HK-2 (cell line): ENCODE measurements around the gene PGBD1.
"Not testable (repeated sequence)": the region's sequence is repeated elsewhere in the genome, so short reads cannot be mapped to it uniquely, and the experiment has no call there.

Experiments
- DNase-seq: peaks from one replicate; pipeline ENCODE4 v3.0.0-alpha.2; 2018; ENCODE audit not compliant: unreplicated experiment

The PGBD1 gene

GRCh38 chr6:28269492-28269891 lies 11.9 kb upstream of the PGBD1 start:
- DNase-seq: no peak

DNA sequence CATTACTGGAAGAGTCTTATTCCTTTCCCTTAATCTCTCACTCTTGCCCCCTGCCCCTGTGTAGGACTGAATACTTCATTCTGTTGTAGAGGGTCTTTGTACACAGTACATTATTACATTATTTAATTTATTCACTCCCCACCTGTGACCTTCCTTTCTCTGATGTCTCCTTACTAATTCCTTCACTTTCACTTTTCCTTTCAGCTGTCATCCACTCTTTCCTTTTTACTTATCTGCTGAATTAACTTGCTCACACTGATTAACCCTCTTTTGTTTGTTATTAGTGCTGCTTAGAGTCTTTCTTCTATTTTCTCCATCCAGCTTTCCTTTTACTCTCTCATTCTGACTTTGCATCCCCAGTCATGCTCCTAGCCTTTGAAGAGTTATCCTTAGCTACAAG lies 6.5 kb upstream of the PGBD1 start:
- no peak for DNase-seq

DNA sequence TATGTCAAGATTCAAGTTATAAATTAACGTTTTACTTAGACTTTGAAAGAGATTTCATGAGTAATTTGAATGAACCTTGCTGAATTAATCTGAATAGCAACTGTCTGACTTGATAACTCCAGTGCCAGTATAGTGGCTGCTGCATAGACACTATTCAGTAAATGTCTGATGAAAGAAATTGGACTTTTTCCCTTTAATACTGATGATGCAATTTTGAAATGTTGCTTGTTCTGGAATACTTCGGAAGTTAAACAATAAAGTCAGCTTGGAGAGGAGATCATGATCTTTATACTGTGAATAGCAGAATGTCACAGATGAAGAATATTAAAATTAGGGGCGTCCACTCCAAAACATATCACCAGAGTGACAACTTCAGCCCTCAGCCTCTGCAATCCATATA lies 3.6 kb upstream of the PGBD1 start:
- no peak for DNase-seq

DNA sequence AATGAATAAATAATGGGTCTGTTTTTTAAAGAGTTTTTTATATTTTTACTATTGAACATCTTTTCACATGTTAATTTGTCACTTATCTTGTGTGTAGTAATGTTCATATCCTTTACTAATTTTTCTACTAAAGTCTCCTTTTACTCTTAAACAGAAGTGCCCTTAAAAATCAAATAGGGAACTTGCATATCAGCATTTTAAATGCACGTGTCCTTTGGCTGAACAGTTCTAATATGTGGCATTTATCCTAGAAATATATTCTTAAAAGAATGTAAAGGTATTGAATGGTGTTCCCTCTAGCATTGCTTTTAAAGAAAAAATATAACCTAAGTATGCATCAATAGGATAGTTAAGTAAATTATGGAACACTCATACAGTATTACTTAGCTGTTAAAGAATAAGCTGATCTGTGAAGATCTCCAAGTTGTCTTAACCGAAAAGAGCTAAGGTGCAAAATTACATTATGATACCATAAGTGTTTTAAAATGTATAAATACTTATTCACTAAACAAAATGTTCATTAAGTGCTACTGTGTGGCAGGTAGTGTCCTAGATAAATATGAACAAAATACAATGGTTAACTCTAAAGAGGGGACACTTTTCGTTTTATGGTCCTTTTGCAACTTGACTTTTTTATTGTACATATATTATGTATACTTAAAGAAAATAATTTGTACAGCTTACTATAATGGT lies 631 bp upstream of the PGBD1 start:
- no peak for DNase-seq

- DNase-seq: no peak
Measured at GRCh38 chr6:28282926-28283325, 1.6 kb downstream of the PGBD1 start.

- no peak for DNase-seq
Measured at GRCh38 chr6:28291573-28291972, 10.2 kb downstream of the PGBD1 start.

GRCh38 chr6:28295326-28295725 lies 14.0 kb downstream of the PGBD1 start:
- DNase-seq: no peak

DNA sequence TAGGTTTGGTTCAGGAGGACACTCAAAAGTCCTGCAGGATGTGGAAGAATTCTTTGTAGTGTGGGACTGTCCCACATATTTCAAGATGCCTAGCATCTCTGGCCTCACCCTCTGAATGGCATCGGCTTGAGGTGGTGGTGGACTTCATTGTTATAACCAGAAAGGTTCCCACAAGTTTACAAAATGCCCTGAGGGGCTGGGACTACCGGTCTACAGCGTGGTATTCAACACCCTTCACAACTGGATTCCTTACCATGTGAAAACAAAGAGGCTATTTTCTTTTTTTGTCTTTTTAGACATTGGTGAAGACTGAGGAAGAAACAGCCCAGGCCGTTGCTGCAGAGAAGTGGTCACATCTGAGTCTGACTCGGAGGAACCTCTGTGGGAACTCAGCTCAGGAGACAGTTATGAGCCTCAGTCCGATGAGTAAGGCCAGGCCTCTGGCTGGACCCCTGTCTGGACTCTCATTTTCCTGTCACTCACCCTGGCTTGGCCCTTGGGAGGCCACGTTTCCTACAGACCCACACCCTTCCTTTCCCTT lies 15.2 kb downstream of the PGBD1 start:
- DNase-seq: no peak

- no peak for DNase-seq
Measured at GRCh38 chr6:28303570-28303969, 22.2 kb downstream of the PGBD1 start.

- DNase-seq: not testable (repeated sequence)
Measured at GRCh38 chr6:28306363-28306762, 25.0 kb downstream of the PGBD1 start.

GRCh38 chr6:28311139-28311823 lies 29.9 kb downstream of the PGBD1 start:
- no peak for DNase-seq

DNA sequence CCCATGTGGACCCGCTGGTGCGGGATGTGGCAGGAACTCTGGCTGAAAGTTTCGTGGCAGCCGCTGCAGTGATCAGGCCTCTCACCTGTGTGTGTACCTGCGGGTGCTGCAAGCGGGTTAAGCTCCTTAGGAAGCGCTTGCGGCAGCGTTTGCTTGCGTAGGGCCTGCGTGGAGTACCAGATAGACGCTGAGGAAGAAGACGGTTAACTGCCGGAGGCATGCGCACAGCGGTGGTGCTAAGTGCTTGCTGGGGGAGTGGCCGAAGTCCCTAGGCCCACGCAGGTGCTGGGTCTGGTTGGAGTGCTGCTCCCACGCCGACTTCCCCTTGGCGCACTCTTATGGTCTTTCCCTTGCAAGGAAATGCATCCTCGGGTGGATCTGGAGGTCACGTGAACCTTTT lies 31.6 kb downstream of the PGBD1 start:
- no peak for DNase-seq

GRCh38 chr6:28315628-28316027 lies 34.3 kb downstream of the PGBD1 start:
- DNase-seq: no peak

DNA sequence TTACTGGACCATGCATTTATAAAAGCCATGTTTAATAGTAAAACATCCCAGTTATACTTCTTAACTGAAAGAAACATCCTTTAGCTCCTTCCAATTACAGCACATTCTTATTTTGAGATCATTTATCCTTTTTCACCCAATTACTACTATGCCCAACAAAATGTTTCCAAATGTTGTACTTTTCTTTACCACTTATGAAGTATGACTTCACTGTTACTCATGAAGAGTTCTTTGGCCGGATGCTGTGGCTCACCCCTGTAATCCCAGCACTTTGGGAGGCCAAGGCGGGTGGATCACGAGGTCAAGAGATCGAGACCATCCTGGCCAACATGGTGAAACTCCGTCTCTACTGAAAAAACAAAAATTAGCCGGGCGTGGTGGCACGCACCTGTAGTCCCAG lies 36.5 kb downstream of the PGBD1 start:
- not testable (repeated sequence) for DNase-seq

DNA sequence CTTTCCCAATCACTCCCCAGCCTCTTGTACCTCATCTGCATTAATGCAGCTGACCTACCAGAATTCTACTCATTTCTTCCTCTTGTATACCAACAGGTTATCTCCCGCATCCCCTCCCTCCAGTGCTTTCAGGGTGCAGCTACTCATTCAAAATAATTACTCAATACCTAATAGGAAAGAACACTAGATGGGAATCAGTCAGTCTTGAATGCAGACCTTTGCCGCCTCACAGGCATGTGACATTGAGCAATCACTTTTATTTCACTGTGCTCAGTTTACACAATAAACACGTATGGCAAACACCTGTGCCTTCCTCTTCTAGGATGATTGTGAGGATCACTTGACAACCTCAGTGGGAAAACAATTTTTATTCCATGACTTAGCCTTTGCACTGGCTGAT lies 41.3 kb downstream of the PGBD1 start:
- no peak for DNase-seq

- no peak for DNase-seq
Measured at GRCh38 chr6:28323813-28324424, 42.5 kb downstream of the PGBD1 start.

DNA sequence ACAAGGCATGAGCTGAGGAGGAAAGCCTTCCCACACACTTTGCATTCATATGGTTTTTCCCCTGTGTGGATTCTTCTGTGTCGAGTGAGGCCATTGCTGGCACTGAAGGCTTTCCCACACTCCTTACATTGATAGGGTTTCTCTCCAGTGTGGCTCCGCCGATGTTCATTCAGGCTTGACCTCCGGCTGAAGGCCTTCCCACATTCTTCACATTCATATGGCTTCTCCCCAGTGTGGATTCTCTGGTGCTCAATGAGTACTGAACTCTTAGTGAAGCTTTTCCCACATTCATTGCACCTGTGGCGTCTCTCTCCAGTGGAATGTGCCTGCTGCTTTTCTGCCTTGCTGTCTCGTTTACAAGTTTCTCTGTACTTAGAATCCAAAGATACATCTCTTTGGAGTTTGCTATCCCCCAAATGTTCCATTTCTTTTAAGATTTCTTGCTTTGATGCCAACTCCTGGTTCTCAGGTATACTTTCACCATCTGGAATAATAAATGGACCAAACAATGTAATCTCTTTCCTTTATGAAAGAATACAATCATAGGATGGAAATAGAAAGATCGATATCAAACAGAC lies 45.1 kb downstream of the PGBD1 start:
- DNase-seq: no peak

DNA sequence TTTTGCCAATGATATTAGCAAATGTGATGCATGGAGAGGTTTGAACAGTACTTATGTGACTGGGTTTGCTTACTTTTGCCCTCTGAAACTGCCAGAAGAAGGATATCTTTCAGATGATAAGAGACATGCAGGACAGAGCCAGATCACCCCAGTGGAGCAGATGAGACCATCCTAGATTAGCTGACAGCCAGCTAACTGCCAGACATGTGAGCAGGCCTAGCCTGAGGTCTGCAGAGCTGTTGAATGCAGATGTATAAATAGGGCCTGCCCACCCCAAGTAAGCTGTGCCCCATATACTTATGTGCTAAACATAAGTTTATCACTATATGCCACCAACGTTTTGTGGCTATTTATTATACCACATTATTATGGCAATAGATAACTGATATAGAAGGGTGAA lies 48.7 kb downstream of the PGBD1 start:
- no peak for DNase-seq

DNA sequence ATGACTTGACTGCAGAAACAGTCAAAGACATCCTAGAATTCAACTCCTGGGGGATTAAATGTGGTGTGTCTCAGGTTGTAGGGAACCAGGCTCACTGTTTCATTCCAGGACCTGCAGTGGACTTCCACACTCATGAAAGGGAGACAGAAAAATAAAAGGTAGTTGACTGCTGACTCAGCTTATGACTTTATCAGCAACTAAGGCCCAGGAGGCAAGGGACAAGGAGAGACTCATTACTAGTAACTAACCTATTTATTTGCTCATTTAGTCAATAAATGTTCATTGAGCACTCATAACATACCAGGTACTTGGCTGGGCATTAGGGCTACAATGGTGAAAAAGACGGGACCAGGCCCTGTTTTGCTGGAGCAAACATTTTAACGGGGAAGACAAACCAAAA lies 51.7 kb downstream of the PGBD1 start:
- no peak for DNase-seq

DNA sequence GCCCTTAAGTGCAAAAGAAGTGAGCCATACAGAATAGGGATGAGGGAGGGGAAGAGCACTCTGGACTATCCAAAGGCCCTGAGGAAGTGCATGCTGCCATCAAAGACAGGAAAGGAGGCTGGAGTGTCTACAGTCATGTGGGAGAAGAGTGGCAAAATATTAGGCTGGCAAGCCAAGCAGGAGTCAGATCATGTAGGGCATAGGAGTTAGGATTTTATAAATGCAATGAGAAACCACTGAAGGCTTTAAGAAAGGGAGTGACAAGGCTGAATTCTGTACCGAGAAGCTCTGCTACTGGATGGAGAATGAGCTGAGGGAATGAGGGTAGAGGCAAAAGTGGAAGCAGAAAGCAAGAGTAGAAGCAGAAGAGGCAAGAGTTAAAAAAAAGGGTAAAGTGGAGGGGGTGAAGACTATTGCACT lies 52.2 kb downstream of the PGBD1 start:
- no peak for DNase-seq

DNA sequence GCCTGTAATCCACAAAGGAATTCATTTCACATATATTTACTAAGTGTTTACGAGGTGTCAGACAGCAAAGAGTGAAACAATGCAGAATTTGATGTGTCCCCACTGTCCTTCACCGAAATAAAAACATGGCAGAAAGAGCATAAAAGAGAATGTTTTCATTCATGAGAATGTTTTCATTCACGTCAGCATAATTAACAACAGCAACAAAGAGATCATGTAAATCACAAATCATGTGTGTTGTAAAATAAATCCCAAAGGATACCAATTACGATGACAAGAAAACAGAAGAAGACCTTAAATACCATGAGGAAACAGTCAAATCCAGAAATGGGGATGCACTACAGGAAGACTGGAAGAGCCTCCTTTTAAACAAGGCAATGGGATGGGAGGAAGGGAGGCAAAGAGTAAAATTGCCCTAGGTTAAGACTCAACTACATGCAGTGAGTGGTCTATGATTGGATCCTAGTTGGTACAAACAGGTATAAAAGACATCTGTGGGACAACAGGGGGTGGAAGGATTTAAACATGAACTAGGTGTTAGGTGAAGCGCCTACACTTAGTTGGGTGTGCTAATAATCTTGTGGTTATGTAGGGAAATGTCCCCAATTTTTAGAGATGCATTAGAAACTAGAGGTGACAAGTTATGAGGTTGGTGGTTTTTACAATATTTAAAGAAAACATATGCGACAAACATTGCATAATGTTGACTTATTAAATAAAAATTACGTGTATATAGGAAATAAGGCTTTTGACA lies 53.1 kb downstream of the PGBD1 start:
- no peak for DNase-seq

GRCh38 chr6:28335040-28335563 lies 53.7 kb downstream of the PGBD1 start:
- no peak for DNase-seq
